H1 (cell line): ENCODE data around the gene TRAPPC6A. TPM values are rescaled to one million over a fixed set of nuclear protein-coding genes. Genes with fewer than 3 reads are reported as not detected.
A peak's percentile ranks its signal among the peaks of the same experiment; 100 is the strongest.

ENCODE experiments used
- CTCF ChIA-PET: fragments of 300-600 bp; sonication (Branson Sonifier 250); formaldehyde crosslinking; loops from one replicate; lab custom pipeline; 2021; ENCODE audit not compliant: partially characterized antibody; lab: Charles Lee
- POLR2A ChIA-PET: fragments of 300-600 bp; sonication (Branson Sonifier 250); formaldehyde crosslinking; loops from one replicate; lab custom pipeline; 2021; ENCODE audit warnings: inconsistent platforms; ENCODE audit not compliant: partially characterized antibody; lab: Charles Lee
- DNase-seq, 2 experiments: peaks; one replicate each; pipeline versions ENCODE4 v3.0.0 to v3.0.0-alpha.2; 2010 to 2022; ENCODE audit warnings: low spot score in 2 of 2, low read depth in 1 of 2, mixed read lengths in 1 of 2
- FAIRE-seq: peaks from 2 replicates; lab custom pipeline; 2011; peaks lifted over from hg19 to GRCh38; lab: Jason Lieb, UNC
- H2AFZ ChIP-seq: 2 replicates; pipeline ENCODE4 v1.8.1; 2012; ENCODE audit warnings: low read length, inconsistent platforms
- H2AK5ac ChIP-seq: 2 replicates; pipeline ENCODE4 v1.6.1; 2013; ENCODE audit warnings: low read depth, low read length
- H2BK120ac ChIP-seq: replicated peaks from 2 replicates; pipeline ENCODE3; 2013; ENCODE audit warnings: low read depth, low read length, inconsistent platforms
- H2BK12ac ChIP-seq: 2 replicates; pipeline ENCODE4 v1.6.1; 2013; ENCODE audit warnings: low read depth, low read length
- H2BK15ac ChIP-seq: 2 replicates; pipeline ENCODE4 v1.6.1; 2013; ENCODE audit warnings: low read length
- H2BK20ac ChIP-seq: 2 replicates; pipeline ENCODE4 v1.6.1; 2013; ENCODE audit warnings: low read length
- H2BK5ac ChIP-seq: 2 replicates; pipeline ENCODE4 v1.6.1; 2013; ENCODE audit warnings: low read depth, low read length
- H3K14ac ChIP-seq: 2 replicates; pipeline ENCODE4 v1.6.1; 2013; ENCODE audit warnings: inconsistent platforms; ENCODE audit not compliant: insufficient read length
- H3K18ac ChIP-seq: 2 replicates; pipeline ENCODE4 v1.6.1; 2013; ENCODE audit warnings: low read length; ENCODE audit errors: extremely low read depth
- H3K23ac ChIP-seq: 2 replicates; pipeline ENCODE4 v1.6.1; 2013; ENCODE audit warnings: inconsistent platforms; ENCODE audit not compliant: insufficient read length
- H3K23me2 ChIP-seq: 2 replicates; pipeline ENCODE4 v1.6.1; 2013; ENCODE audit warnings: low read depth, low read length
- H3K27ac ChIP-seq: 2 replicates; pipeline ENCODE4 v1.6.1; 2011; ENCODE audit warnings: low read depth, low read length, inconsistent platforms
- H3K27me3 ChIP-seq, 4 experiments: replicated peaks in 1 of 4; 1 replicate in 1 of 4; 2 replicates in 3 of 4; pipeline versions ENCODE4 v1.6.1 to v1.8.1; 2011 to 2013; ENCODE audit warnings: low read length in 3 of 4, mild to moderate bottlenecking in 3 of 4, inconsistent platforms in 2 of 4, mixed read lengths in 2 of 4, moderate library complexity in 1 of 4; ENCODE audit not compliant: control insufficient read depth in 3 of 4, insufficient read depth in 3 of 4; ENCODE audit errors: extremely low read depth in 1 of 4
- H3K36me3 ChIP-seq, 4 experiments: 2 replicates each; pipeline versions ENCODE4 v1.6.1 to v1.8.1; 2011 to 2013; ENCODE audit warnings: mild to moderate bottlenecking in 4 of 4, low read length in 3 of 4, moderate library complexity in 2 of 4, control low read depth in 1 of 4, inconsistent platforms in 1 of 4; ENCODE audit not compliant: insufficient read depth in 4 of 4, control insufficient read depth in 2 of 4
- H3K4ac ChIP-seq: replicated peaks from 2 replicates; pipeline ENCODE3; 2013; ENCODE audit warnings: low read length, low read depth, mixed read lengths, inconsistent platforms; ENCODE audit not compliant: insufficient read length
- H3K4me1 ChIP-seq, 4 experiments: replicated peaks in 1 of 4; 1 replicate in 1 of 4; 2 replicates in 3 of 4; pipeline versions ENCODE4 v1.6.1 to v1.8.1; 2011 to 2013; ENCODE audit warnings: low read length in 3 of 4, inconsistent platforms in 2 of 4, mixed read lengths in 1 of 4; ENCODE audit not compliant: insufficient read depth in 4 of 4, control insufficient read depth in 3 of 4
- H3K4me2 ChIP-seq, 2 experiments: 2 replicates each; pipeline versions ENCODE4 v1.6.1 to v1.8.1; 2011 to 2013; ENCODE audit warnings: low read depth in 2 of 2, low read length in 2 of 2, control low read depth in 1 of 2, inconsistent platforms in 1 of 2, mild to moderate bottlenecking in 1 of 2; ENCODE audit not compliant: insufficient read depth in 1 of 2
- H3K4me3 ChIP-seq, 4 experiments: fragments of 200-600, 300-600 bp in 1 of 4; sonication (generic), shearing (Covaris generic), sonication (Bioruptor Twin) in 1 of 4; 2 replicates each; pipeline versions ENCODE4 v1.5.1 to v1.8.1; 2011 to 2016; ENCODE audit warnings: low read length in 4 of 4, low read depth in 3 of 4, control low read depth in 2 of 4, inconsistent platforms in 2 of 4, mild to moderate bottlenecking in 2 of 4, mixed read lengths in 1 of 4, moderate library complexity in 1 of 4; ENCODE audit not compliant: insufficient read depth in 2 of 4; ENCODE audit errors: extremely low read depth in 1 of 4
- H3K56ac ChIP-seq: replicated peaks from 2 replicates; pipeline ENCODE3; 2013; ENCODE audit warnings: low read depth, mild to moderate bottlenecking, mixed read lengths, low read length, inconsistent platforms; ENCODE audit not compliant: insufficient read length
- H3K79me1 ChIP-seq: 2 replicates; pipeline ENCODE4 v1.6.1; 2013; ENCODE audit warnings: low read depth, low read length, control low read depth
- H3K79me2 ChIP-seq, 2 experiments: 2 replicates each; pipeline versions ENCODE4 v1.6.1 to v1.8.1; 2012 to 2013; ENCODE audit warnings: low read length in 2 of 2, mild to moderate bottlenecking in 2 of 2, inconsistent platforms in 1 of 2; ENCODE audit not compliant: insufficient read depth in 2 of 2, control insufficient read depth in 1 of 2
- H3K9ac ChIP-seq, 4 experiments: replicated peaks in 1 of 4; 1 replicate in 1 of 4; 2 replicates in 3 of 4; pipeline versions ENCODE4 v1.6.1 to v1.8.1; 2011 to 2013; ENCODE audit warnings: low read depth in 3 of 4, low read length in 3 of 4, control low read depth in 2 of 4, mild to moderate bottlenecking in 2 of 4, moderate library complexity in 2 of 4, inconsistent platforms in 1 of 4; ENCODE audit errors: extremely low read depth in 1 of 4
- H3K9me3 ChIP-seq, 2 experiments: 2 replicates each; pipeline versions ENCODE4 v1.6.1 to v1.8.1; 2012 to 2013; ENCODE audit warnings: mild to moderate bottlenecking in 2 of 2, moderate library complexity in 2 of 2, control low read depth in 1 of 2, inconsistent platforms in 1 of 2, low read depth in 1 of 2, low read length in 1 of 2, mixed read lengths in 1 of 2; ENCODE audit not compliant: insufficient read depth in 2 of 2
- H4K20me1 ChIP-seq, 2 experiments: replicated peaks in 1 of 2; 2 replicates each; pipeline versions ENCODE3 to v1.8.1; 2011 to 2013; ENCODE audit warnings: inconsistent platforms in 2 of 2, low read length in 2 of 2, mild to moderate bottlenecking in 1 of 2; ENCODE audit not compliant: insufficient read depth in 2 of 2, control insufficient read depth in 1 of 2
- H4K5ac ChIP-seq: 2 replicates; pipeline ENCODE4 v1.6.1; 2013; ENCODE audit warnings: low read length, low read depth, mixed read lengths, inconsistent platforms; ENCODE audit not compliant: insufficient read length
- H4K8ac ChIP-seq: 2 replicates; pipeline ENCODE4 v1.8.0; 2013; ENCODE audit warnings: mild to moderate bottlenecking, moderate library complexity, low read length, inconsistent platforms; ENCODE audit not compliant: insufficient read depth; ENCODE audit errors: extremely low read depth
- H4K91ac ChIP-seq: replicated peaks from 2 replicates; pipeline ENCODE3; 2013; ENCODE audit warnings: low read length, mixed read lengths, inconsistent platforms; ENCODE audit not compliant: insufficient read length
- CBX8 ChIP-seq: fragments of 300-800, 300-1000 bp; sonication (generic); IDR thresholded peaks from 2 replicates; pipeline ENCODE4 v1.7.1; 2016; ENCODE audit warnings: low read depth, low read length, borderline replicate concordance
- CHD1 ChIP-seq: IDR thresholded peaks from 2 replicates; pipeline ENCODE4 v1.6.1; 2012; ENCODE audit warnings: low read depth, low read length, improper control_type of control experiment
- HDAC2 ChIP-seq, 2 experiments: fragments of 300-600 bp in 1 of 2; sonication (generic) in 1 of 2; IDR thresholded peaks; 2 replicates each; pipeline ENCODE4 v1.6.1; 2011 to 2012; ENCODE audit warnings: low read depth in 2 of 2, low read length in 2 of 2, mild to moderate bottlenecking in 2 of 2, moderate library complexity in 2 of 2, borderline replicate concordance in 1 of 2, inconsistent platforms in 1 of 2
- JUND ChIP-seq: IDR thresholded peaks from 2 replicates; pipeline ENCODE4 v1.6.1; 2011; ENCODE audit warnings: mild to moderate bottlenecking, improper control_type of control experiment, low read length
- KDM4A ChIP-seq: IDR thresholded peaks from one replicate; pipeline ENCODE4 v1.7.1; 2012; ENCODE audit warnings: low read depth, mild to moderate bottlenecking, moderate library complexity, low read length, inconsistent platforms; ENCODE audit not compliant: severe bottlenecking
- MAFK ChIP-seq: IDR thresholded peaks from 2 replicates; pipeline ENCODE4 v1.6.1; 2012; ENCODE audit warnings: low read depth, mild to moderate bottlenecking, improper control_type of control experiment, low read length
- NANOG ChIP-seq: IDR thresholded peaks from 2 replicates; pipeline ENCODE4 v1.6.1; 2011; ENCODE audit warnings: low read length, low read depth, mild to moderate bottlenecking, inconsistent platforms; ENCODE audit not compliant: insufficient read depth, poor library complexity, severe bottlenecking
- POLR2A ChIP-seq, 2 experiments: IDR thresholded peaks; 1 replicate in 1 of 2; 2 replicates in 1 of 2; pipeline ENCODE4 v1.6.1; 2011; ENCODE audit warnings: low read depth in 2 of 2, low read length in 2 of 2, mild to moderate bottlenecking in 2 of 2; ENCODE audit errors: control extremely low read depth in 1 of 2
- POLR2AphosphoS5 ChIP-seq: IDR thresholded peaks from 2 replicates; pipeline ENCODE4 v1.6.1; 2011; ENCODE audit warnings: low read depth, low read length
- SAP30 ChIP-seq: fragments of 300-600 bp; sonication (generic); IDR thresholded peaks from 2 replicates; pipeline ENCODE4 v1.7.1; 2012; ENCODE audit warnings: low read length, moderate library complexity, mild to moderate bottlenecking, inconsistent platforms; ENCODE audit not compliant: insufficient read depth, insufficient replicate concordance
- WGBS, 2 experiments: shearing (Covaris generic) in 1 of 2; methylation state at CpG; one replicate each; pipeline versions ENCODE4 v1.1.6 to v1.1.7; 2013 to 2015; ENCODE audit warnings: low lambda C conversion rate in 2 of 2, mixed read lengths in 2 of 2, inconsistent platforms in 1 of 2, low coverage in 1 of 2, missing lambda C conversion rate in 1 of 2; ENCODE audit not compliant: insufficient replicate concordance in 2 of 2, insufficient coverage in 1 of 2, insufficient read length in 1 of 2; ENCODE audit errors: extremely low coverage in 1 of 2, missing lambda C conversion rate in 1 of 2; 5-methylcytosine and 5-hydroxymethylcytosine counted together
- polyA plus RNA-seq, 7 experiments: library from polyadenylated mRNA; depleted of rRNA in 3 of 7; stranded (reverse) in 5 of 7; unstranded in 2 of 7; fragments of >200 nt in 5 of 7; fragments of 200-250 nt in 2 of 7; gene quantifications; 1 replicate in 5 of 7; 2 replicates in 1 of 7; 4 replicates in 1 of 7; pipeline versions ENCODE4 v1.2.1 to v1.2.3, GENCODE V29; 2011 to 2013; ENCODE audit warnings: missing spikeins in 2 of 7, mixed read lengths in 2 of 7
- total RNA-seq: library from RNA; stranded (reverse); fragmentation: NEBNext Ultra II Directional; extraction: Animal tissue kit (Norgen Biotek cat#: 25700); gene quantifications from 2 replicates; pipeline ENCODE4 v1.2.1, GENCODE V29; 2021
- TF ChIP-seq, protein P1 (sequence below): IDR thresholded peaks from 2 replicates; pipeline ENCODE4 v1.6.1; 2012; ENCODE audit warnings: inconsistent platforms
- TF ChIP-seq, protein P2 (sequence below): IDR thresholded peaks from 2 replicates; pipeline ENCODE4 v1.6.1; 2011; ENCODE audit warnings: low read depth, mild to moderate bottlenecking, low read length; ENCODE audit not compliant: insufficient read depth

Gene TRAPPC6A
- total and polyA plus RNA-seq, 2 of the 8 experiments (the other 6 are each of a cell fraction or from before 2014, with no cell fraction given): 31.8 to 130 TPM

DNA sequence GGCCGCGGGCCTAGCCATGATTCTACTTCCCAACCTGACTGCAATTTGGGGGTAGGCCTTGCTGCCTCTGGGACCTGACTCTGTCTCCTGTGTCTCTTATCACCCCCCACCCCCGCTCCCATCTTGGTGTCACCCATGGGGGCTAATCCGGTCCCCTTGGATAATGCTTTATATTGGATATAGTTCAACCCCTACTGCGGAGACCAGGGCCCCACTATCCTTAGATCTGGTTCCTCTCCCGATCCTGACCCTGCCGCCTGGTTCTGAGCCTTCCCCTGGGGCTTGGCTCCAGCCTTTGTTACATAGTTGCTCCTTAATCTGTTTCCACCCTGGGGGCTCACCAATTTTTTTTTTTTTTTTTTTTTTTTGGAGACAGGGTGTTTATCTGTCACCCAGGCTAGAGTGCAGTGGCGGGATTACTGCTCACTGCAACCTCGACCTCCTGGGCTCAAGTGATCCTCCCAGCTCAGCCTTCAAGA, 1.9 kb upstream of the TRAPPC6A start:
- Histone ChIP-seq H2AK5ac (no peak overlapping the region), H3K9me3 (no peaks in the 10 kb centered on the region), H2BK12ac (no peak overlapping the region), H3K27me3 (no peaks in the 10 kb centered on the region), H3K27ac (no peak overlapping the region), H2BK5ac (no peak overlapping the region), H2AFZ (no peak overlapping the region), H3K23ac (no peak overlapping the region), H3K18ac (no peak overlapping the region), H3K9ac (peak overlapping the region in 2 of 4 experiments; percentile 16 to 53; a peak in 3 of 7 replicates), H3K56ac (no peak overlapping the region), H4K5ac (no peak overlapping the region), H3K4me1 (peaks cover 0 to 5% (median 0%) of the 10 kb centered on the region in 4 experiments; a peak in 5 of 7 replicates), H2BK20ac (no peak overlapping the region), H3K4me3 (peak overlapping the region; percentile 68 to 97 (median 88)), H4K8ac (peak overlapping the region; percentile 52), H3K36me3 (no peaks in the 10 kb centered on the region), H2BK120ac (no peak overlapping the region), H3K14ac (no peak overlapping the region), H3K23me2 (peaks cover 9% of the 10 kb centered on the region), H4K20me1 (peaks cover 2% of the 10 kb centered on the region in 2 experiments), H2BK15ac (no peak overlapping the region), H3K79me1 (peaks cover 5% of the 10 kb centered on the region), H4K91ac (no peak overlapping the region), H3K4ac (no peak overlapping the region), H3K79me2 (peaks cover 0 to 9% of the 10 kb centered on the region in 2 experiments; a peak in 1 of 4 replicates), H3K4me2 (peak overlapping the region; percentile 43 to 91)
- CTCF ChIA-PET: interaction anchor here (0.6 to 2.0 kb wide), 5 partner anchors 16 to 1089 kb away, joined by 3 to 6 read pairs (median 4); no protein-coding TSS in a partner anchor
- 69% methylated on average over 6 of the region's 9 CpGs; no CpG with 5 or more reads in 1 of the 2 experiments for WGBS, 2 experiments
- POLR2A ChIA-PET: interaction anchor here (1.0 to 1.4 kb wide), 4 partner anchors 10 to 88 kb away, joined by 3 to 5 read pairs (median 4); no protein-coding TSS in a partner anchor
- FAIRE-seq (no peak), DNase-seq (no peak)
- TF ChIP-seq SAP30: no peak
- TF ChIP-seq POLR2AphosphoS5: no peak
- no peak for TF ChIP-seq KDM4A
- TF ChIP-seq JUND: no peak
- TF ChIP-seq, protein P1, sequence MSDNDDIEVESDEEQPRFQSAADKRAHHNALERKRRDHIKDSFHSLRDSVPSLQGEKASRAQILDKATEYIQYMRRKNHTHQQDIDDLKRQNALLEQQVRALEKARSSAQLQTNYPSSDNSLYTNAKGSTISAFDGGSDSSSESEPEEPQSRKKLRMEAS: no peak
- no peak for TF ChIP-seq HDAC2 (IDR thresholded peaks at IDR 0.05; ENCODE audit: borderline replicate concordance in 1 of 2, low read depth in 2 of 2, low read length in 2 of 2)
- TF ChIP-seq MAFK: no peak
- TF ChIP-seq, protein P2, sequence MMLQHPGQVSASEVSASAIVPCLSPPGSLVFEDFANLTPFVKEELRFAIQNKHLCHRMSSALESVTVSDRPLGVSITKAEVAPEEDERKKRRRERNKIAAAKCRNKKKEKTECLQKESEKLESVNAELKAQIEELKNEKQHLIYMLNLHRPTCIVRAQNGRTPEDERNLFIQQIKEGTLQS: no peak
- TF ChIP-seq POLR2A (IDR thresholded peaks at IDR 0.05; ENCODE audit: control extremely low read depth in 1 of 2, low read depth in 2 of 2, low read length in 2 of 2): no peak
- no peak for TF ChIP-seq NANOG
- no peak for TF ChIP-seq CBX8
- no peak for TF ChIP-seq CHD1
